ENCODE results near the gene PGLYRP2. TPM values are rescaled to one million over a fixed set of nuclear protein-coding genes. Genes with fewer than 3 reads are reported as not detected.
"Not testable (repeated sequence)": the region's sequence is repeated elsewhere in the genome, so short reads cannot be mapped to it uniquely, and the experiment has no call there.

Gene PGLYRP2
- total RNA-seq, 2 experiments from 2014 or later, result 0.08 TPM; not detected in 1

GRCh38 chr19:15507068-15508034 is 28.1 kb upstream of the PGLYRP2 start:
- peaks cover 34% of the 10 kb centered on the region for H3K27me3 Mint-ChIP-seq
- H3K4me1 Mint-ChIP-seq, result peaks cover 16% of the 10 kb centered on the region
- POLR2A ChIA-PET, result no interaction called here
- no peaks in the 10 kb centered on the region for H3K36me3 Mint-ChIP-seq (ENCODE audit: low read depth)
- CTCF ChIA-PET, result interaction anchor here (0.6 to 1.5 kb wide), 3 partner anchors 7 to 39 kb away, joined by 3 to 4 read pairs (median 3); no protein-coding TSS in a partner anchor
- peak overlapping the region; percentile 67 for H3K4me3 Mint-ChIP-seq
- H3K9me3 Mint-ChIP-seq, result no peaks in the 10 kb centered on the region
- no peak for DNase-seq
- no peak overlapping the region for H3K27ac Mint-ChIP-seq

DNA sequence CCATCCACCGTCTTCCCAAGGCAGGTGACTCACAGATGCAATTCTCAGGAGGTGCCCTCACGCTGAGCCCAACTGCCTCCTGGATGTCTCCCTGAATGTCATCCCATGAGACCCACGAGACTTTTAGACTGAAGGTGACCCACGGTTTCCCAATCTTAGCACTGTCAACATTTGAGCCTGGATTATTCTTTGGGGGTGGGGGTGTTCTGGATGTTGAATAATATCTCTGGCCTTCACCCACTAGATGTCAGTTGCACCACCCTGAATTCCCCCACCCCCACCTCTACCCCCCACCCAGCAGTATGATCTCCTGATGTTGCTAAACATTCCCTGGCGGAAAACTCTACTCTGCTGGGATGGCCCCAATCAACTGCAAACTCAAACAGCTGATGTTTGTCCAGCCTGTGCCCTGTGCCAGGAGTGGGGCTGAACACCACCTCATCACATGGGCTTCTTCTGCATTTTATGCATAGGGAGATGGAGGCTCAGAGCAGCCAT is 26.8 kb upstream of the PGLYRP2 start:
- Mint-ChIP-seq H3K27me3 (peaks cover 38% of the 10 kb centered on the region), H3K4me1 (peaks cover 16% of the 10 kb centered on the region), H3K9me3 (no peaks in the 10 kb centered on the region), H3K4me3 (no peak overlapping the region), H3K36me3 (ENCODE audit: low read depth) (no peaks in the 10 kb centered on the region), H3K27ac (peak overlapping the region; percentile 34)
- DNase-seq, result no peak
- ChIA-PET POLR2A (no interaction called here), CTCF (interaction anchor here (1.3 to 1.5 kb wide), 2 partner anchors 9 to 11 kb away, joined by 3 to 4 read pairs; no protein-coding TSS in a partner anchor)

DNA sequence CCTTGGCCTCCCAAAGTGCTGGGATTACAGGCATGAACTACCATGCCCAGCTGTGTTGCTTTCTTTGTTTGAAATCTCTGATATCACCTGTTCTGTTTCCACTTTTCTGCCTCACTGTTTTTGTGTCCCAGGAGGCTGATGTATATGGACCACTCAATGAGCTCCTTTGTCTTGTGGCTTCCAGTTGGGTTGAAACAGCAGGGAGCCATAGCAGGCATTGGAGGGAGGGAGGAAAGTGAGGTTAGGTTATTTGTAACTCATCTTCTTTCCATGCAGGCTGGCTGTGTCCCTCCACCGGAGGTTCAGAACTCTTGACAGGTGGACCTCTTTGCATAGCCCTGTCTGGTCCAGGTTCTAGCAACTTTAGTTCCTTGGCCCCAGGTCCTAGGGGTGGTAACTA is 23.0 kb upstream of the PGLYRP2 start:
- DNase-seq, result no peak
- peaks cover 20% of the 10 kb centered on the region for H3K27me3 Mint-ChIP-seq
- no peak overlapping the region for H3K4me3 Mint-ChIP-seq
- CTCF ChIA-PET, result interaction anchor here (1.2 kb wide), 1 partner anchor 19 kb away, joined by 3 read pairs; no protein-coding TSS in a partner anchor
- H3K9me3 Mint-ChIP-seq, result no peaks in the 10 kb centered on the region
- H3K4me1 Mint-ChIP-seq, result peaks cover 10% of the 10 kb centered on the region
- POLR2A ChIA-PET, result no interaction called here
- H3K36me3 Mint-ChIP-seq (ENCODE audit: low read depth), result no peaks in the 10 kb centered on the region
- no peak overlapping the region for H3K27ac Mint-ChIP-seq

- Mint-ChIP-seq H3K9me3 (no peaks in the 10 kb centered on the region), H3K4me1 (peaks cover 10% of the 10 kb centered on the region), H3K4me3 (no peak overlapping the region), H3K36me3 (ENCODE audit: low read depth) (no peaks in the 10 kb centered on the region), H3K27me3 (peaks cover 17% of the 10 kb centered on the region), H3K27ac (no peak overlapping the region)
- CTCF ChIA-PET, result no interaction called here
- no peak for DNase-seq
- POLR2A ChIA-PET, result no interaction called here
These were observed 22.3 kb upstream of the PGLYRP2 start for GRCh38 chr19:15501596-15501995.

- Mint-ChIP-seq H3K4me3 (no peak overlapping the region), H3K9me3 (no peaks in the 10 kb centered on the region), H3K27ac (no peak overlapping the region), H3K36me3 (ENCODE audit: low read depth) (no peaks in the 10 kb centered on the region), H3K27me3 (peaks cover 14% of the 10 kb centered on the region), H3K4me1 (peaks cover 10% of the 10 kb centered on the region)
- no peak for DNase-seq
- ChIA-PET CTCF (no interaction called here), POLR2A (no interaction called here)
These were observed 19.6 kb upstream of the PGLYRP2 start for GRCh38 chr19:15498910-15499309.

DNA sequence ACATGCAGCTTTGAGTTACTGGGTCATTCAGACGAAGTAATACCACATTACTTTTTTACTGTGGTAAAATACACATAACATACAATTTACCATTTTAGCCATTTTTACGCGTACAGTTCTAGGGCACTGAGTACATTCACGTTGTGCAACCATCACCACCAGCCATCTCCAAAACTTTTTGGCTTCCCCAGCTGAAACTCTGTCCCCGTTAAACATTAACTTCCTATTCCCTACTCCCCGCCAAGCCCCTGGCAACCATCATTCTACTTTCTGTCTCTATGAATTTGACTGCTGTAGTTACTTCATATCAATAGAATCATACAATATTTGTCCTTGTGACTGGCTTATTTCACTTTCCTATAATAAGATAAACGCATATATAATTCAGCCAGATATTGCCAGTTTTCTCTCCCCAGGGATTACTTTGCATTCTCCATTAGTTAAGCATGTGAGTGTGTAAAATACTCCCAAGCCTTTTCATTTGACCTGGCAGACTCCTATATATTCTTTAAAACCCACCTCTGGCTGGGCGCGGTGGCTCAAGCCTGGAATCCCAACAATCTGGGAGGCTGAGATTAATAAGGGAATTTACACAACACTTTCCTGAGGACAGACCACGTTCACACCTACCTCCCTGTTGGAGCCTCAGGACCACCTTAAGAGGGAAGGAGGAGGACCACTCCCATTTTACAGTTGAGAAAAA is 19.0 kb upstream of the PGLYRP2 start:
- no peak overlapping the region for H3K27ac Mint-ChIP-seq
- peaks cover 15% of the 10 kb centered on the region for H3K27me3 Mint-ChIP-seq
- no peaks in the 10 kb centered on the region for H3K36me3 Mint-ChIP-seq (ENCODE audit: low read depth)
- H3K9me3 Mint-ChIP-seq, result no peaks in the 10 kb centered on the region
- H3K4me3 Mint-ChIP-seq, result no peak overlapping the region
- ChIA-PET CTCF (interaction anchor here (0.6 kb wide), 1 partner anchor 14 kb away, joined by 4 read pairs; no protein-coding TSS in a partner anchor), POLR2A (interaction anchor here (0.5 kb wide), 1 partner anchor 104 kb away, joined by 6 read pairs; no protein-coding TSS in a partner anchor)
- peaks cover 10% of the 10 kb centered on the region for H3K4me1 Mint-ChIP-seq
- no peak for DNase-seq

- POLR2A ChIA-PET, result no interaction called here
These were observed 15.8 kb upstream of the PGLYRP2 start for GRCh38 chr19:15495151-15495550.

GRCh38 chr19:15488489-15489226 is 9.4 kb upstream of the PGLYRP2 start:
- no peak for DNase-seq
- peaks cover 3% of the 10 kb centered on the region for H3K36me3 Mint-ChIP-seq (ENCODE audit: low read depth)
- ChIA-PET POLR2A (no interaction called here), CTCF (no interaction called here)
- H3K27ac Mint-ChIP-seq, result no peak overlapping the region
- no peak overlapping the region for H3K4me3 Mint-ChIP-seq
- peaks cover 3% of the 10 kb centered on the region for H3K9me3 Mint-ChIP-seq
- H3K4me1 Mint-ChIP-seq, result no peaks in the 10 kb centered on the region
- H3K27me3 Mint-ChIP-seq, result peaks cover 8% of the 10 kb centered on the region

More at GRCh38 chr19:15495151-15495550, 15.8 kb upstream of the PGLYRP2 start:
- no peak for DNase-seq
- CTCF ChIA-PET, result interaction anchor here (0.7 kb wide), 1 partner anchor 361 kb away, joined by 3 read pairs; no protein-coding TSS in a partner anchor
- H3K27me3 Mint-ChIP-seq, result peaks cover 11% of the 10 kb centered on the region
- H3K27ac Mint-ChIP-seq, result no peak overlapping the region
- peaks cover 10% of the 10 kb centered on the region for H3K4me1 Mint-ChIP-seq
- H3K9me3 Mint-ChIP-seq, result no peaks in the 10 kb centered on the region
- H3K4me3 Mint-ChIP-seq, result no peak overlapping the region
- H3K36me3 Mint-ChIP-seq (ENCODE audit: low read depth), result no peaks in the 10 kb centered on the region

DNA sequence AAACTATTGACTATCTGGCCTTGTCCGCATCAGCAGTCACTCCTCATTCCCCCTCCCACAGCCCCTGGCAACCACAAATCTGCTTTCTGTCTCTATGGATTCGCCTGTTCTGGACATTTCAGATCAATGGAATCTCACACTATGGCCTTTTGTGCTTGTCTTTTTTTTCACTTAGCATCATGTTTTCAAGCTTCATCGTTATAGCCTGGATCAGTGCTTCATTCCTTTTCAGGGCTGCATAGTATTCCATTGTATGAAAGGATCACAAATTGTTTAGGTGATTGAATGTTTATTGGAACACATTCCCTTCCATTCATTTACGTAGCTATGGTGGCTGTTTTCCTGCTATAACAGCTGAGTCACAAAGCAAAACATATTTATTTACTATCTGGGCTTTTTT is 7.7 kb upstream of the PGLYRP2 start:
- peaks cover 3% of the 10 kb centered on the region for H3K9me3 Mint-ChIP-seq
- H3K4me3 Mint-ChIP-seq, result no peak overlapping the region
- H3K27me3 Mint-ChIP-seq, result no peaks in the 10 kb centered on the region
- ChIA-PET CTCF (interaction anchor here (0.6 to 0.7 kb wide), 2 partner anchors 21 to 78 kb away, joined by 3 to 6 read pairs; no protein-coding TSS in a partner anchor), POLR2A (no interaction called here)
- H3K36me3 Mint-ChIP-seq (ENCODE audit: low read depth), result peaks cover 3% of the 10 kb centered on the region
- peaks cover 5% of the 10 kb centered on the region for H3K4me1 Mint-ChIP-seq
- DNase-seq, result no peak
- H3K27ac Mint-ChIP-seq, result no peak overlapping the region

DNA sequence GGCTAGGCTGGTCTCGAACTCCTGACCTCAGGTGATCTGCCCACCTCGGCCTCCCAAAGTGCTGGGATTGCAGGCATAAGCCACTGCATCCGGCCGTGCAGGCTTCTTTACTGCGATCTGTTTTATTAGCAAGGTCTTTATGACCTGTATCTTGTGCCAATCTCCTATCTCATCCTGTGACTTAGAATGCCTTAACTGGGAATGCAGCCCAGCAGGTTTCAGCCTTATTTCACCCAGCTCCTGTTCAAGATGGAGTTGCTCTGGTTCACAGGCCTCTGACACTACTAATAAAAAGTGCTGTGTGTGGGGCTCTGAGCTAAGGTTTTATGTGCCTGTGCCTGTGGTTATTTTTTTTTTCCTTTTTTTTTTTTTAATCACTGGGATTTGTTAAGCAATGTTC is 6.5 kb upstream of the PGLYRP2 start:
- H3K36me3 Mint-ChIP-seq (ENCODE audit: low read depth); H3K4me3 Mint-ChIP-seq; H3K9me3 Mint-ChIP-seq; H3K4me1 Mint-ChIP-seq; H3K27ac Mint-ChIP-seq; H3K27me3 Mint-ChIP-seq; DNase-seq: not testable (repeated sequence)
- POLR2A ChIA-PET, result interaction anchor here (0.6 kb wide), 2 partner anchors 13 to 1010 kb away, joined by 4 to 5 read pairs; partner anchors contain the start of genes C19orf44 and CALR3
- CTCF ChIA-PET, result interaction anchor here (1.3 kb wide), 1 partner anchor 67 kb away, joined by 5 read pairs; the partner anchor contains the start of gene AKAP8L

- peaks cover 35% of the 10 kb centered on the region for H3K4me1 Mint-ChIP-seq
- not testable (repeated sequence) for H3K36me3 Mint-ChIP-seq (ENCODE audit: low read depth); H3K9me3 Mint-ChIP-seq; H3K27ac Mint-ChIP-seq; H3K4me3 Mint-ChIP-seq; DNase-seq; H3K27me3 Mint-ChIP-seq
- POLR2A ChIA-PET, result interaction anchor here (0.6 to 1.0 kb wide), 2 partner anchors 15 to 17 kb away, joined by 3 to 6 read pairs; no protein-coding TSS in a partner anchor
- CTCF ChIA-PET, result interaction anchor here (1.3 to 1.9 kb wide), 3 partner anchors 9 to 75 kb away, joined by 3 to 6 read pairs (median 3); partner anchors contain the start of gene AKAP8L
These were observed 1.7 kb upstream of the PGLYRP2 start for GRCh38 chr19:15480996-15481395.

GRCh38 chr19:15476325-15476724 is 3.0 kb downstream of the PGLYRP2 start:
- DNase-seq, result no peak
- CTCF ChIA-PET, result no interaction called here
- Mint-ChIP-seq H3K27ac (no peak overlapping the region), H3K4me3 (no peak overlapping the region), H3K4me1 (peaks cover 40% of the 10 kb centered on the region), H3K36me3 (ENCODE audit: low read depth) (peaks cover 3% of the 10 kb centered on the region), H3K9me3 (no peaks in the 10 kb centered on the region), H3K27me3 (no peaks in the 10 kb centered on the region)
- POLR2A ChIA-PET, result no interaction called here

Data from activated CD4-positive, alpha-beta T cell treated with anti-CD3 and anti-CD28 coated beads, Interleukin-2, amount 10 ng/mL, durations not matched to agents 7 days and 5 days (primary cell).